Gastroesophageal sphincter (tissue), 4 donors: ENCODE measurements around the gene MAPK4. TPM values are rescaled to one million over a fixed set of nuclear protein-coding genes. Genes with fewer than 3 reads are reported as not detected.
"Not testable (repeated sequence)": the region's sequence is repeated elsewhere in the genome, so short reads cannot be mapped to it uniquely, and the experiment has no call there.

Source experiments
- ATAC-seq: fragments of 150-250 bp; one replicate; pipeline ENCODE4 v1.9.1; 2016; ENCODE audit warnings: mild to moderate bottlenecking, moderate library complexity
- H3K27ac ChIP-seq, 4 donors: fragments of 200-600 bp; sonication (generic) in 3 of 4; 1 replicate in 3 of 4; 2 replicates in 1 of 4; pipeline ENCODE4 v1.5.1; 2016 to 2019
- H3K27me3 ChIP-seq: fragments of 200-600 bp; sonication (generic); one replicate; pipeline ENCODE4 v1.5.1; 2019
- H3K36me3 ChIP-seq, 2 donors: fragments of 200-600 bp; sonication (generic); one replicate each; pipeline ENCODE4 v1.5.1; 2019; ENCODE audit warnings: control low read depth in 1 of 2
- H3K4me1 ChIP-seq, 3 donors: fragments of 200-600 bp; sonication (generic); 1 replicate in 2 of 3; 2 replicates in 1 of 3; pipeline ENCODE4 v1.5.1; 2016 to 2019; ENCODE audit warnings: control low read depth in 2 of 3
- H3K4me3 ChIP-seq, 2 donors: fragments of 200-600 bp; sonication (generic); one replicate each; pipeline ENCODE4 v1.5.1; 2019; ENCODE audit warnings: mild to moderate bottlenecking in 1 of 2, moderate library complexity in 1 of 2
- H3K9me3 ChIP-seq, 3 donors: fragments of 200-600 bp; sonication (generic); one replicate each; pipeline ENCODE4 v1.5.1; 2017 to 2019; ENCODE audit warnings: control low read depth in 2 of 3
- CTCF ChIP-seq, 4 experiments: fragments of 200-600 bp in 2 of 4; fragments of 450-650 bp in 2 of 4; sonication (generic) in 1 of 4; IDR thresholded peaks; one replicate each; pipeline ENCODE4 v1.5.1; 2017 to 2019; ENCODE audit warnings: antibody characterized with exemption in 4 of 4, mild to moderate bottlenecking in 2 of 4, moderate library complexity in 2 of 4
- EP300 ChIP-seq: sonication (generic); formaldehyde crosslinking; IDR thresholded peaks from one replicate; pipeline ENCODE4 v1.6.1; 2017; ENCODE audit warnings: antibody characterized with exemption, mild to moderate bottlenecking
- POLR2A ChIP-seq, 2 donors: fragments of 450-650 bp; IDR thresholded peaks; one replicate each; pipeline ENCODE4 v1.6.1; 2017; ENCODE audit warnings: antibody characterized with exemption in 2 of 2, mild to moderate bottlenecking in 2 of 2, moderate library complexity in 1 of 2
- POLR2AphosphoS5 ChIP-seq: sonication (generic); formaldehyde crosslinking; IDR thresholded peaks from one replicate; pipeline ENCODE4 v1.6.1; 2017; ENCODE audit warnings: antibody characterized with exemption
- WGBS, 2 donors: methylation state at CpG; one replicate each; pipeline ENCODE4 v1.1.5; 2018; ENCODE audit warnings: low coverage in 1 of 2; 5-methylcytosine and 5-hydroxymethylcytosine counted together
- total RNA-seq, 4 donors: library from RNA; depleted of rRNA; stranded (reverse); fragments of >200 nt; gene quantifications; one replicate each; pipeline ENCODE4 v1.1.0, GENCODE V29; 2016

The MAPK4 gene
- total RNA-seq, 4 donors from 2014 or later = 9.3 to 13.7 (median 10.6) TPM

DNA sequence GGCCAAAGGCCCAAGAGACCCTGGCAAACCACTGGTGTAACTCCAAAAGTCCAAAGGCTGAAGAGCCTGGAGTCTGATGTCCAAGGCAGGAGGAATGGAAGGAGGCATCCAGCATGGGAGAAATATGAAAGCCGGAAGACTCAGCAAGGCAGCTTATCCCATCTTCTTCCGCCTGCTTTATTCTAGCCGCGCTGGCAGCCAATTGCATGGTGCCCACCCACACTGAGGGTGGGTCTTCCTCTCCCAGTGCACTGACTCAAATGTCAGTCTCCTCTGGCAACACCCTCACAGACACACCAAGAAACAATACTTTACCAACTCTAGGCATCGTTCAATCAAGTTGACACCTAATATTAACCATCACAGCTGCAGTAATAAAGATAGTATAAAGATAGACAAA lies 34.1 kb downstream of the MAPK4 start:
- no peak for ATAC-seq
- no peak for TF ChIP-seq EP300
- no peak for TF ChIP-seq POLR2A (IDR thresholded peaks at IDR 0.05)
- no peak for TF ChIP-seq POLR2AphosphoS5
- no peak for TF ChIP-seq CTCF (IDR thresholded peaks at IDR 0.05)
- 89% methylated on average over 5 of the region's 5 CpGs; no CpG with 5 or more reads in 1 of the 2 donors for WGBS, 2 donors
- H3K4me1 ChIP-seq = peaks cover 0 to 8% (median 0%) of the 10 kb centered on the region in 3 donors
- H3K36me3 ChIP-seq = no peaks in the 10 kb centered on the region
- H3K27me3 ChIP-seq = no peaks in the 10 kb centered on the region
- no peaks in the 10 kb centered on the region for H3K9me3 ChIP-seq
- no peak overlapping the region for H3K4me3 ChIP-seq
- H3K27ac ChIP-seq = no peak overlapping the region

DNA sequence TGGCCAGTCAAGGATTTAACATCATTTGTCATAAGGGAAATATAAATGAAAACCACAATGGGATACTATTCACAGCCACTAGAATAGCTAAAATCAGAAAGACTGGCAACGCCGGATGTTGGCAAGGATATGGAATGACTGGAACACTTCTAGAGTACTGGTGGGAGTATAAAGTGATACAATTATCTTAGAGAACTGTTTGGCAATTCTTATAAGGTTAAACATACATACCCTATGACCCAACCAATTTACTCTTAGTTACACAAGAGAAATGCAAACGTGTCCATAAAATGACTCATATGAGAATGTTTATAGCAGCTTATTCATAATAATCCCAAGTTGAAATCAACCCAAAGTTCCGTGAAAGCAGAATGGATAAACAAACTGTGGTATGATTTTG lies 35.1 kb downstream of the MAPK4 start:
- ATAC-seq = no peak
- H3K27me3 ChIP-seq = no peaks in the 10 kb centered on the region
- no peak overlapping the region for H3K27ac ChIP-seq
- WGBS, 2 donors = 14 to 27% methylated on average over 4 of the region's 4 CpGs
- no peaks in the 10 kb centered on the region for H3K9me3 ChIP-seq
- no peak overlapping the region for H3K4me3 ChIP-seq
- no peaks in the 10 kb centered on the region for H3K36me3 ChIP-seq
- no peak for TF ChIP-seq EP300
- TF ChIP-seq POLR2A (IDR thresholded peaks at IDR 0.05) = no peak
- H3K4me1 ChIP-seq = peaks cover 0 to 8% (median 0%) of the 10 kb centered on the region in 3 donors

DNA sequence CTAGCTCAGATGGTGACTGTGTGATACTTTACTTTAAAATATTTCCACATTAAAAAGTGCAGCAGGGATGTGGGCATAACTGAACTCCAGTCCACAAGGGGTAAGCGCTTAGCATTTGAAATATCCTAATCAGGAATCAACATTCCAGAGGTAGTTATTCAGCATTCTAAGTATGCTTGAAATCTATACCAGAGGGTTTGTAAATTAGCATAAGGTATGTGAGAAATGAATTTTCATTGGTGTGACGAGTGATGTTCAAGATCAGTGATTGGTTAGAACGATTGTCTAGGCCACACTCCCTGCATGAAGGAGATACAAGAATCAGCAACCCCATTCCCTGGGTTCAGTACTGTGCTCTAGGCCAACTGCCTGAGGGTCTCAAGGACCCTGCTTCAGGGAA lies 42.6 kb downstream of the MAPK4 start:
- Histone ChIP-seq H3K27me3 (no peaks in the 10 kb centered on the region), H3K36me3 (no peaks in the 10 kb centered on the region), H3K27ac (no peak overlapping the region), H3K4me3 (no peak overlapping the region), H3K9me3 (no peaks in the 10 kb centered on the region), H3K4me1 (no peaks in the 10 kb centered on the region)
- 70 to 92% methylated on average over 2 of the region's 3 CpGs for WGBS, 2 donors
- TF ChIP-seq POLR2A (IDR thresholded peaks at IDR 0.05) = no peak
- no peak for TF ChIP-seq EP300
- TF ChIP-seq CTCF (IDR thresholded peaks at IDR 0.05) = no peak
- no peak for TF ChIP-seq POLR2AphosphoS5
- no peak for ATAC-seq

DNA sequence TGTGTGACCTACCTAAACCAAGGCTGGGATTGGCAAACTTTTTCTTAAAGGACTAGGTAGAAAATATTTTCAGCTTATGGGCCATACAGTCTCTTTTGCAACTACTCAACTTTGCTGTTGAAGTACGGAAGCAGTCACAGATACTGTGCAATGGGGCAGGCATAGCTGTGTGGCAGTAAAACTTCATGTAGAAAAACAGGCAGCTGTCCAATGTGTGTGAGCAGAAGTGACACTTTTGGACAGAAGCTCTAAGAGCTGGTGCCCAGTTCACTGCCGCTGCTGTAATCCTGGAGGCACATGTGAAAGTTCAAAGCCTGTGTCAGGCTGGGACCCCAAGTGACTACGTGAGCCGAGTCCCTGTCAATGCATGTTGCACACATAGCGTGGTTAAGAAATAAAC lies 46.7 kb downstream of the MAPK4 start:
- Histone ChIP-seq H3K27ac (no peak overlapping the region), H3K36me3 (no peaks in the 10 kb centered on the region), H3K9me3 (no peaks in the 10 kb centered on the region), H3K4me3 (no peak overlapping the region), H3K27me3 (no peaks in the 10 kb centered on the region), H3K4me1 (no peaks in the 10 kb centered on the region)
- no peak for TF ChIP-seq POLR2A (IDR thresholded peaks at IDR 0.05)
- TF ChIP-seq CTCF (IDR thresholded peaks at IDR 0.05) = no peak
- TF ChIP-seq POLR2AphosphoS5 = no peak
- TF ChIP-seq EP300 = no peak
- no peak for ATAC-seq
- 87 to 97% methylated on average over 5 of the region's 5 CpGs for WGBS, 2 donors

DNA sequence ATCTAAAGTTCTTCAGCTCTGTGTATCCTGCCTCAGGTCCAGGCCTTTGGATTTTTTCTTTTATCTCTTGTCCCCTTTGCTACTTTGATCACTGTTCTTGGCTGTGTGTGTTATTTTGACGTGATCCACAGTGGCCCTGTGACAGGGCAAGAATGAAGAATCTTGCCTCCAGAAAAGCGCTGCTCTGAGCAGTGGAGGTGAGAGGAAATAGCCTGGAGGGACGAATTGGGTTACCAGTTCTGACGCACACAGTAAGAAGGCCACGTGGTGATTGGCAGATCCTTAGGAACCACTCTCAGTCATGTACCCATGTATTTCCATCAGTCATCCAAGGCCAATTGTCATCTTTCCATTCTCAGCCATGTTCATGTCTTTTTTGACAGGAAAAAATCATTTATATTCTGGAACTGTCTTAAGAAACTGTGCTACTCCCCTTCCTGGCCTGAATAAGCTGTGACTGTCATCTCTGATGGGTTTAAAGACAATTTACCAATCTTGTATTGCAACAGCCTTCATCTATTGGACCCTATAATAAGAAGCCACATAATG lies 47.6 kb downstream of the MAPK4 start:
- no peak for TF ChIP-seq POLR2A (IDR thresholded peaks at IDR 0.05)
- no peak for TF ChIP-seq EP300
- TF ChIP-seq POLR2AphosphoS5 = no peak
- TF ChIP-seq CTCF (IDR thresholded peaks at IDR 0.05) = no peak
- WGBS, 2 donors = 65 to 88% methylated on average over 2 to 5 of the region's 5 CpGs
- ATAC-seq = no peak

GRCh38 chr18:50609171-50609570 lies 49.3 kb downstream of the MAPK4 start:
- not testable (repeated sequence) for ATAC-seq, H3K9me3 ChIP-seq, H3K27me3 ChIP-seq, H3K4me3 ChIP-seq, H3K36me3 ChIP-seq, H3K4me1 ChIP-seq, H3K27ac ChIP-seq
- 100% methylated on average over 1 of the region's 26 CpGs; no CpG with 5 or more reads in 1 of the 2 donors for WGBS, 2 donors

More for the DNA sequence above, 47.6 kb downstream of the MAPK4 start:
- Histone ChIP-seq H3K27me3 (no peaks in the 10 kb centered on the region), H3K4me3 (no peak overlapping the region), H3K4me1 (no peaks in the 10 kb centered on the region), H3K36me3 (no peaks in the 10 kb centered on the region), H3K9me3 (no peaks in the 10 kb centered on the region), H3K27ac (no peak overlapping the region)
